NB4 (cell line): ENCODE measurements around the gene ZCCHC7.

Source experiments
- CTCF ChIP-seq: IDR thresholded peaks from one replicate; pipeline ENCODE4 v1.5.1; 2012; ENCODE audit warnings: low read depth, low read length
- MYC ChIP-seq: IDR thresholded peaks from 2 replicates; pipeline ENCODE4 v1.6.1; 2011; ENCODE audit warnings: low read depth, low read length
- POLR2A ChIP-seq: IDR thresholded peaks from 2 replicates; pipeline ENCODE4 v1.6.1; 2011; ENCODE audit warnings: mild to moderate bottlenecking; ENCODE audit not compliant: insufficient read length; ENCODE audit errors: extremely low read depth
- TF ChIP-seq, protein P1 (sequence below): IDR thresholded peaks from 2 replicates; pipeline ENCODE4 v1.6.1; 2011; ENCODE audit warnings: low read depth, low read length

DNA sequence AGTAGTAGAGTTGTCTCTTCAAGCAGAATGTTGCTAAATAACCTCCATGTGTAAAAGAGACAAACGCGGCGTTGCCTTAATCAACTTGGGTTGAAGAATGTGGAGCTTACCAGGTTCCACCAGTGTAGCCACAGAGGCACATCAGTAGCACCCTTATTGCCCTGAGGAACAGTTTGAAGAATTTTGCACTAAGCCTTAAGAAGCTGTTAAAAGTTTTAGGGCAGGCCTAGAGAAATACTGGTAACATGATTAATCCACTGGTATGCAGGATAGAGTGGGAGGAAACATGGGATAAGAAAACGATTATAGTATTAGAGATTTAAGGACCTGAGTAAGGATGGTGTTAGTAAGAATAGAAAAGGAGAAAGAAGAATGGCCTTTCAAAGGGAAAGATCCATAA is 100.6 kb downstream of the ZCCHC7 start:
- no peak for TF ChIP-seq CTCF
- no peak for TF ChIP-seq POLR2A
- TF ChIP-seq, protein P1, sequence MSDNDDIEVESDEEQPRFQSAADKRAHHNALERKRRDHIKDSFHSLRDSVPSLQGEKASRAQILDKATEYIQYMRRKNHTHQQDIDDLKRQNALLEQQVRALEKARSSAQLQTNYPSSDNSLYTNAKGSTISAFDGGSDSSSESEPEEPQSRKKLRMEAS: no peak
- TF ChIP-seq MYC: no peak
